GM18909 (cell line): ENCODE data around the gene RNH1.

Source experiments
- ATAC-seq: cut with Tn5 transposase; IDR thresholded peaks from one replicate; pipeline ENCODE4 v1.9.1; 2021; ENCODE audit warnings: mild to moderate bottlenecking; ENCODE audit not compliant: unreplicated experiment, poor library complexity

RNH1 gene

DNA sequence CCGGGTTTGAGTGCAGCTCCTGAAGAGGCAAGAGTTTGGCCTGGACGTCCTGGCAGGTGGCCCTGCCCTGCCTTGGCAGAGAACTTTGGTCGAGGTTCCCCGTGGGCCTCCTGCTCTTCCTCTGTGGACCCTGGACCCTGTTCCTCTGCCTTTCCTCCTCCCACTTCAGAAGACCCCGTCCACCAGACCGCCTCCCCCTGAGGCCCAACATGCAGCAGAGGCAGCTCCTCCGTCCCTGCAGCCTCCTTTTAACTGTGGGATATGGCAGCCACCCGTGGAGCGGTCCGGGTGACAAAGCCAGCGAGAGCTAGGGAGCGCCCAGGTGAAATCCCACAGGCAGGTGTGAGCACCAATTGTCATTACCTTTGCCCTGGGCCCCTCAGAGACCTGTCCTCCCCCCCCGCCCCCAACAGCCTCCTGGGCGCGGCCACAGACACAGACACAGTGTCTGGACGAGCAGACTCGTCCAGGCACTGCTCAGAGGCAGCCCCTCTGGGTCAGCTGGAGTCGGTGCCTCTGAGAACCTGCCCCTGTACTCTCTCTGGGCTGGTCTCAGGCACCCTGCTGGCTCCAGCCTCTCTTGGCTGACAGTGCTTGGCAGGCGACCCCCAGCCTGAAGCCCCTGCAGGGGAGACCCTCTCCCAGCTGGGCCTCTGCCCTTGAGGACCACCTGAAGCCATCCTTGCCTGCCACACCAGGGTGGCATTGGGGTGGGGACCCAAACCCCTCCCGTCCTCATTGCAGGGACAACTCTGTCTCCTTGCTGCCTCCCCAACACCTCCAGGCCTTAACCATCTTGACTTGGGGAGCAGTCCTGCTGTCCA, 61.1 kb downstream of the RNH1 start:
- no peak for ATAC-seq
